Osteocyte (in vitro differentiated cells): Measurements from ENCODE around the gene DOP1B. TPM values are rescaled to one million over a fixed set of nuclear protein-coding genes. Genes with fewer than 3 reads are reported as not detected.
"Not testable (repeated sequence)": the region's sequence is repeated elsewhere in the genome, so short reads cannot be mapped to it uniquely, and the experiment has no call there.

ENCODE experiments used
- DNase-seq: peaks from one replicate; pipeline ENCODE4 v3.0.0; 2021; ENCODE audit warnings: mixed read lengths; ENCODE audit not compliant: unreplicated experiment; ENCODE audit errors: extremely low spot score
- H3K27ac Mint-ChIP-seq: one replicate; pipeline ENCODE4 v1.8.0; 2021; ENCODE audit warnings: mild to moderate bottlenecking, mixed read lengths; ENCODE audit not compliant: unreplicated experiment
- H3K27me3 Mint-ChIP-seq: one replicate; pipeline ENCODE4 v1.8.0; 2021; ENCODE audit warnings: mixed read lengths; ENCODE audit not compliant: unreplicated experiment
- H3K36me3 Mint-ChIP-seq: one replicate; pipeline ENCODE4 v1.8.0; 2021; ENCODE audit warnings: mixed read lengths; ENCODE audit not compliant: unreplicated experiment
- H3K4me1 Mint-ChIP-seq: one replicate; pipeline ENCODE4 v1.8.0; 2021; ENCODE audit warnings: mixed read lengths; ENCODE audit not compliant: unreplicated experiment
- H3K4me3 Mint-ChIP-seq: one replicate; pipeline ENCODE4 v1.8.0; 2021; ENCODE audit warnings: mild to moderate bottlenecking, moderate library complexity, mixed read lengths; ENCODE audit not compliant: unreplicated experiment
- H3K9me3 Mint-ChIP-seq: one replicate; pipeline ENCODE4 v1.8.0; 2021; ENCODE audit warnings: mixed read lengths; ENCODE audit not compliant: unreplicated experiment
- total RNA-seq: library from RNA; stranded (reverse); gene quantifications from 2 replicates; pipeline ENCODE4 v1.2.1, GENCODE V29; 2021
- TF ChIP-seq, protein P1 (sequence below): fragments of 200-600 bp; sonication (generic); IDR thresholded peaks from 2 replicates; pipeline ENCODE4 v1.5.0; 2021; ENCODE audit warnings: antibody characterized with exemption, mild to moderate bottlenecking, moderate library complexity

DOP1B gene
- total RNA-seq, 1 donor from 2014 or later = 14.3 TPM

DNA sequence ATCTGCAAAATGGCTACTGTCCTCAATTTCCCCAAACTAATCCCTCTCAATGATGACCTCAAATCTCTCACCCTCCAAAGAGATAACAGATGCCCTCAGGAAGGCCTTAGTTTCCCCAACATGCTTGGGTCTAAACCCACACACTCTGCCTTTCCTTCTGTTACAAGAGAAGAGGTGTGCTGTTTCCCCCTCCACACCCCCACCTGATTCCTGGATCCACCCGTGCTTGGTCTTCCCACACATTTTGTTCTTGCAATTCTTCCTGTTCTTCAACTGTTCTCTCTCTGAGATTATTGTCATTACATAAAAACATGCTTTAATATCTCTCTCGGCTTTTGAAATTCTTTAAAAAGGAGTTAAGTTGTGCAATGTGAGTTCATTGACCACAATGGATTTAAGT lies 27.4 kb upstream of the DOP1B start:
- Mint-ChIP-seq H3K4me1 (peaks cover 12% of the 10 kb centered on the region), H3K27ac (no peak overlapping the region), H3K27me3 (no peaks in the 10 kb centered on the region), H3K36me3 (no peaks in the 10 kb centered on the region), H3K9me3 (no peaks in the 10 kb centered on the region), H3K4me3 (peak overlapping the region; percentile 63)
- TF ChIP-seq, protein P1, sequence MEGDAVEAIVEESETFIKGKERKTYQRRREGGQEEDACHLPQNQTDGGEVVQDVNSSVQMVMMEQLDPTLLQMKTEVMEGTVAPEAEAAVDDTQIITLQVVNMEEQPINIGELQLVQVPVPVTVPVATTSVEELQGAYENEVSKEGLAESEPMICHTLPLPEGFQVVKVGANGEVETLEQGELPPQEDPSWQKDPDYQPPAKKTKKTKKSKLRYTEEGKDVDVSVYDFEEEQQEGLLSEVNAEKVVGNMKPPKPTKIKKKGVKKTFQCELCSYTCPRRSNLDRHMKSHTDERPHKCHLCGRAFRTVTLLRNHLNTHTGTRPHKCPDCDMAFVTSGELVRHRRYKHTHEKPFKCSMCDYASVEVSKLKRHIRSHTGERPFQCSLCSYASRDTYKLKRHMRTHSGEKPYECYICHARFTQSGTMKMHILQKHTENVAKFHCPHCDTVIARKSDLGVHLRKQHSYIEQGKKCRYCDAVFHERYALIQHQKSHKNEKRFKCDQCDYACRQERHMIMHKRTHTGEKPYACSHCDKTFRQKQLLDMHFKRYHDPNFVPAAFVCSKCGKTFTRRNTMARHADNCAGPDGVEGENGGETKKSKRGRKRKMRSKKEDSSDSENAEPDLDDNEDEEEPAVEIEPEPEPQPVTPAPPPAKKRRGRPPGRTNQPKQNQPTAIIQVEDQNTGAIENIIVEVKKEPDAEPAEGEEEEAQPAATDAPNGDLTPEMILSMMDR = no peak
- no peak for DNase-seq

GRCh38 chr21:36130414-36130762 lies 26.2 kb upstream of the DOP1B start:
- H3K36me3 Mint-ChIP-seq, H3K27me3 Mint-ChIP-seq, DNase-seq, H3K9me3 Mint-ChIP-seq: not testable (repeated sequence)
- Mint-ChIP-seq H3K4me1 (peaks cover 17% of the 10 kb centered on the region), H3K4me3 (peak overlapping the region; percentile 77), H3K27ac (peak overlapping the region; percentile 72)

DNA sequence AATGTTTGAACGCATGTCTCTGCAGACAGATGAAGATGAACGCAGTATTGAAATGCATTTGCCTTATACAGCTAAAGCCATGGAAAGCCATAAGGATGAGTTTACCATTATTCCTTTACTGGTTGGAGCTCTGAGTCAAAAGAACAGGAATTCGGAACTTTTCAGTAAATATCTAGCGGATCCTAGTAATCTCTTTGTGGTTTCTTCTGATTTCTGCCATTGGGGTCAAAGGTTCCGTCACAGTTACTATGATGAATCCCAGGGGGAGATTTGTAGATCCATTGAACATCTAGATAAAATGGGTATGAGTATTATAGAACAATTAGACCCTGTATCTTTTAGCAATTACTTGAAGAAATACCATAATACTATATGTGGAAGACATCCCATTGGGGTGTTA lies 25.8 kb upstream of the DOP1B start:
- Mint-ChIP-seq H3K4me1 (peaks cover 18% of the 10 kb centered on the region), H3K4me3 (peak overlapping the region; percentile 77)
- H3K27me3 Mint-ChIP-seq, H3K36me3 Mint-ChIP-seq, DNase-seq, H3K9me3 Mint-ChIP-seq, H3K27ac Mint-ChIP-seq: not testable (repeated sequence)

GRCh38 chr21:36132696-36133095 lies 23.9 kb upstream of the DOP1B start:
- peaks cover 25% of the 10 kb centered on the region for H3K4me1 Mint-ChIP-seq
- no peak overlapping the region for H3K27ac Mint-ChIP-seq
- H3K9me3 Mint-ChIP-seq = no peaks in the 10 kb centered on the region
- TF ChIP-seq, protein P1 = no peak
- H3K27me3 Mint-ChIP-seq = no peaks in the 10 kb centered on the region
- H3K36me3 Mint-ChIP-seq = no peaks in the 10 kb centered on the region
- no peak for DNase-seq
- H3K4me3 Mint-ChIP-seq = no peak overlapping the region

DNA sequence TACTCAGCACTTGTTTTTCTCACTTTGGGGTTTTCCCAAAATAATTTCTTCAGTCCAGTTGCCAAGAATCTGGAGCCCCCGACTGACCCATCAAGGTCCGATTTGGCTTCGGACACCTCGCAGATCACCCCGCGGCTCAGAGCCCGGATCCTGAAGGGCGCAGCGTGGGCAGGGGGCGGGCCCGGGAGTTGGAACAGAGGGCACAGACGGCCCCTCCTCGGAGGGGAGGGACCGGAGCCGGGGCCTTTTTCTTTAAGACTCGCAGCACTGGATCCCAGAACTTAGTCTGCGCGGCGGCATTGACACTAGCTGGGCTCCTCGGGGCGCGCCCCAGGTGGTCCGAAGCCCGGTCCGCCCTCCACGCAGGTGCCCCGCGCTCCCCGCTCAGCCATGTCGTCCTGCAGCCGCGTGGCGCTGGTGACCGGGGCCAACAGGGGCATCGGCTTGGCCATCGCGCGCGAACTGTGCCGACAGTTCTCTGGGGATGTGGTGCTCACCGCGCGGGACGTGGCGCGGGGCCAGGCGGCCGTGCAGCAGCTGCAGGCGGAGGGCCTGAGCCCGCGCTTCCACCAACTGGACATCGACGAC lies 21.7 kb upstream of the DOP1B start, which contains the start of gene CBR3:
Gene CBR3, plus strand, starts transcription at position 277 of the 588 bp plus-strand sequence. Its CDS starts 114 bp downstream, at position 391.
- Mint-ChIP-seq H3K4me3 (peak within 1 kb of the TSS; percentile 89), H3K4me1 (peaks cover 23% of the 10 kb centered on the region), H3K9me3 (no peaks in the 10 kb centered on the region), H3K27me3 (no peaks in the 10 kb centered on the region), H3K27ac (peak within 1 kb of the TSS; percentile 96), H3K36me3 (no peaks in the 10 kb centered on the region)
- DNase-seq = no peak
- TF ChIP-seq, protein P1 = no peak

DNA sequence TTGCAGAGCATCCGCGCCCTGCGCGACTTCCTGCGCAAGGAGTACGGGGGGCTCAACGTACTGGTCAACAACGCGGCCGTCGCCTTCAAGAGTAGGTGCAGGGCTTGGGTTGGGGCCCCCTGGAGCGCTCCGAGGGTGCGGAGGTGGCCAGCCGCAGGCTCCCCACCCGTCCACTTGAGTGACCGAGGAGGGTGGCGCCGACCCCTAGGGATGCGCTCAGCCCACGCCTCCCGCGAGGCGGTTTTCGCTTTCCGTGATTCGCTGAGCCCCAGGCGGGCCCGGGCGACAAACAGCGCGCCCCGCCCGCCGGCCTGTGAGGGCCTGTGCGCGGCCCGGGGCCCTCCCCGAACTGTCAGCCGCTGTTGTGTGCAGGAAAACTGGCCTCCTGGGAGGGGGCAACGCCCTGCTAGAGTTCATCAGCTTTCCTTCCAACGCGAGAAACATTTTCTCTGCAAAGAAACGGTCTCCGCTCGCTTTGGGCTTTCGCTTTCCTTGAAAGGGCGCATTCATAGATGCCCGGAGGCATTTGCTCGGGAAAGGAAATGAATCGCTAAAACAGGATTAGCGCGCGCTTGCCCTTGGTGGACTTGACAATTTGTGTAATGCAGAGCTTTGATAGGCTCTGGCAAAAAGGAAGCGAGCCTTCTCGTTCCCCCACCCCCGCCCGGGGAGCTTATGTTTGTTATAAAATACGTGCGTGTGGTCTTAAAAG lies 21.1 kb upstream of the DOP1B start:
- Mint-ChIP-seq H3K4me1 (peaks cover 20% of the 10 kb centered on the region), H3K9me3 (no peaks in the 10 kb centered on the region), H3K27me3 (no peaks in the 10 kb centered on the region), H3K27ac (peak overlapping the region; percentile 96), H3K4me3 (peak overlapping the region; percentile 89), H3K36me3 (no peaks in the 10 kb centered on the region)
- peak; percentile 86 for DNase-seq
- TF ChIP-seq, protein P1 = peak; percentile 3

DNA sequence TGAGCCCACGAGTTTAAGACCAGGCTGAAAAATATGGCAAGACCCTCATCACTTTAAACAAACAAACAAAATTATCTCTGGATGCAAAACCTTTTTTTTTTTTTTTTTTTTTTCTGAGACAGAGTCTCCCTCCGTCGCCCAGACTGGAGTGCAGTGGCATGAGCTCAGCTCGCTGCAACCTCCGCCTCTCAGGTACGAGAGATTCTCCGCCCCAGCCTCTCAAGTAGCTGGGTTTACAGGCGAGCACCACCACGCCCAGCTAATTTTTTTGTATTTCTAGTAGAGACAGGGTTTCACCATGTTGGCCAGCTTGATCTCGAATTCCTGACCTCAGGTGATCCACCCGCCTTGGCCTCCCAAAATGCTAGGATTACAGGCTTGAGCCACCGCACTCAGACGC lies 16.8 kb upstream of the DOP1B start:
- not testable (repeated sequence) for H3K4me1 Mint-ChIP-seq, H3K9me3 Mint-ChIP-seq, H3K4me3 Mint-ChIP-seq, H3K36me3 Mint-ChIP-seq, H3K27ac Mint-ChIP-seq, H3K27me3 Mint-ChIP-seq, DNase-seq
